HL-60 (cell line): ENCODE results near the gene USP38.

Source experiments
- GABPA ChIP-seq: IDR thresholded peaks from 2 replicates; pipeline ENCODE4 v1.6.1; 2012; ENCODE audit warnings: low read depth
- POLR2AphosphoS5 ChIP-seq: IDR thresholded peaks from 2 replicates; pipeline ENCODE4 v1.6.1; 2012; ENCODE audit warnings: low read depth
- TF ChIP-seq, protein P1 (sequence below): IDR thresholded peaks from one replicate; pipeline ENCODE4 v1.5.1; 2011; ENCODE audit warnings: low read length, control low read depth, inconsistent platforms; ENCODE audit not compliant: insufficient read depth

- TF ChIP-seq, protein P1, sequence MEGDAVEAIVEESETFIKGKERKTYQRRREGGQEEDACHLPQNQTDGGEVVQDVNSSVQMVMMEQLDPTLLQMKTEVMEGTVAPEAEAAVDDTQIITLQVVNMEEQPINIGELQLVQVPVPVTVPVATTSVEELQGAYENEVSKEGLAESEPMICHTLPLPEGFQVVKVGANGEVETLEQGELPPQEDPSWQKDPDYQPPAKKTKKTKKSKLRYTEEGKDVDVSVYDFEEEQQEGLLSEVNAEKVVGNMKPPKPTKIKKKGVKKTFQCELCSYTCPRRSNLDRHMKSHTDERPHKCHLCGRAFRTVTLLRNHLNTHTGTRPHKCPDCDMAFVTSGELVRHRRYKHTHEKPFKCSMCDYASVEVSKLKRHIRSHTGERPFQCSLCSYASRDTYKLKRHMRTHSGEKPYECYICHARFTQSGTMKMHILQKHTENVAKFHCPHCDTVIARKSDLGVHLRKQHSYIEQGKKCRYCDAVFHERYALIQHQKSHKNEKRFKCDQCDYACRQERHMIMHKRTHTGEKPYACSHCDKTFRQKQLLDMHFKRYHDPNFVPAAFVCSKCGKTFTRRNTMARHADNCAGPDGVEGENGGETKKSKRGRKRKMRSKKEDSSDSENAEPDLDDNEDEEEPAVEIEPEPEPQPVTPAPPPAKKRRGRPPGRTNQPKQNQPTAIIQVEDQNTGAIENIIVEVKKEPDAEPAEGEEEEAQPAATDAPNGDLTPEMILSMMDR, result no peak
- no peak for TF ChIP-seq POLR2AphosphoS5
- no peak for TF ChIP-seq GABPA
These were observed 56.4 kb downstream of the USP38 start for GRCh38 chr4:143240939-143241679.
